SK-N-SH (cell line): ENCODE data around the gene PDCD2.

Source experiments
- MAX ChIP-seq: IDR thresholded peaks from 2 replicates; pipeline ENCODE4 v1.4.0; 2012; ENCODE audit warnings: low read depth
- MXI1 ChIP-seq: IDR thresholded peaks from 2 replicates; pipeline ENCODE4 v1.6.1; 2012; ENCODE audit warnings: mild to moderate bottlenecking, low read depth, low read length, improper control_type of control experiment
- NRF1 ChIP-seq: IDR thresholded peaks from 2 replicates; pipeline ENCODE4 v1.6.1; 2012; ENCODE audit warnings: low read depth, mild to moderate bottlenecking, low read length
- POLR2AphosphoS5 ChIP-seq: IDR thresholded peaks from 2 replicates; pipeline ENCODE4 v1.6.1; 2012; ENCODE audit warnings: low read depth, low read length
- REST ChIP-seq: IDR thresholded peaks from 2 replicates; pipeline ENCODE4 v1.6.1; 2012; ENCODE audit warnings: mild to moderate bottlenecking, low read depth, low read length, moderate library complexity
- TCF12 ChIP-seq: IDR thresholded peaks from 2 replicates; pipeline ENCODE4 v1.4.0; 2012
- TF ChIP-seq, protein P1 (sequence below): fragments of 200-600 bp; sonication (generic); IDR thresholded peaks from 2 replicates; pipeline ENCODE4 v1.6.1; 2017; ENCODE audit warnings: antibody characterized with exemption, mild to moderate bottlenecking, moderate library complexity
- TF ChIP-seq, protein P2 (sequence below): fragments of 150-350 bp; IDR thresholded peaks from 2 replicates; pipeline ENCODE4 v1.6.1; 2017; ENCODE audit warnings: antibody characterized with exemption, low read length, low read depth, borderline replicate concordance
- TF ChIP-seq, protein P3 (sequence below): IDR thresholded peaks from 2 replicates; pipeline ENCODE4 v1.4.0; 2012; ENCODE audit warnings: low read depth, borderline replicate concordance

- TF ChIP-seq, protein P1, sequence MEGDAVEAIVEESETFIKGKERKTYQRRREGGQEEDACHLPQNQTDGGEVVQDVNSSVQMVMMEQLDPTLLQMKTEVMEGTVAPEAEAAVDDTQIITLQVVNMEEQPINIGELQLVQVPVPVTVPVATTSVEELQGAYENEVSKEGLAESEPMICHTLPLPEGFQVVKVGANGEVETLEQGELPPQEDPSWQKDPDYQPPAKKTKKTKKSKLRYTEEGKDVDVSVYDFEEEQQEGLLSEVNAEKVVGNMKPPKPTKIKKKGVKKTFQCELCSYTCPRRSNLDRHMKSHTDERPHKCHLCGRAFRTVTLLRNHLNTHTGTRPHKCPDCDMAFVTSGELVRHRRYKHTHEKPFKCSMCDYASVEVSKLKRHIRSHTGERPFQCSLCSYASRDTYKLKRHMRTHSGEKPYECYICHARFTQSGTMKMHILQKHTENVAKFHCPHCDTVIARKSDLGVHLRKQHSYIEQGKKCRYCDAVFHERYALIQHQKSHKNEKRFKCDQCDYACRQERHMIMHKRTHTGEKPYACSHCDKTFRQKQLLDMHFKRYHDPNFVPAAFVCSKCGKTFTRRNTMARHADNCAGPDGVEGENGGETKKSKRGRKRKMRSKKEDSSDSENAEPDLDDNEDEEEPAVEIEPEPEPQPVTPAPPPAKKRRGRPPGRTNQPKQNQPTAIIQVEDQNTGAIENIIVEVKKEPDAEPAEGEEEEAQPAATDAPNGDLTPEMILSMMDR, result no peak
- TF ChIP-seq NRF1, result no peak
- TF ChIP-seq, protein P2, sequence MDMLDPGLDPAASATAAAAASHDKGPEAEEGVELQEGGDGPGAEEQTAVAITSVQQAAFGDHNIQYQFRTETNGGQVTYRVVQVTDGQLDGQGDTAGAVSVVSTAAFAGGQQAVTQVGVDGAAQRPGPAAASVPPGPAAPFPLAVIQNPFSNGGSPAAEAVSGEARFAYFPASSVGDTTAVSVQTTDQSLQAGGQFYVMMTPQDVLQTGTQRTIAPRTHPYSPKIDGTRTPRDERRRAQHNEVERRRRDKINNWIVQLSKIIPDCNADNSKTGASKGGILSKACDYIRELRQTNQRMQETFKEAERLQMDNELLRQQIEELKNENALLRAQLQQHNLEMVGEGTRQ, result no peak
- TF ChIP-seq REST, result no peak
- no peak for TF ChIP-seq MAX
- TF ChIP-seq MXI1, result no peak
- TF ChIP-seq TCF12, result no peak
- TF ChIP-seq POLR2AphosphoS5, result no peak
- TF ChIP-seq, protein P3, sequence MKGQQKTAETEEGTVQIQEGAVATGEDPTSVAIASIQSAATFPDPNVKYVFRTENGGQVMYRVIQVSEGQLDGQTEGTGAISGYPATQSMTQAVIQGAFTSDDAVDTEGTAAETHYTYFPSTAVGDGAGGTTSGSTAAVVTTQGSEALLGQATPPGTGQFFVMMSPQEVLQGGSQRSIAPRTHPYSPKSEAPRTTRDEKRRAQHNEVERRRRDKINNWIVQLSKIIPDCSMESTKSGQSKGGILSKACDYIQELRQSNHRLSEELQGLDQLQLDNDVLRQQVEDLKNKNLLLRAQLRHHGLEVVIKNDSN, result no peak
Observed at GRCh38 chr6:170597278-170597677, 12.8 kb upstream of the PDCD2 start.
